SIG-M5 (cell line): ENCODE results near the gene GNG8.
"Not testable (repeated sequence)": the region's sequence is repeated elsewhere in the genome, so short reads cannot be mapped to it uniquely, and the experiment has no call there.

Experiments
- DNase-seq: peaks from one replicate; lab custom pipeline; 2025; lab: John Stamatoyannopoulos, UW

GNG8 gene

DNA sequence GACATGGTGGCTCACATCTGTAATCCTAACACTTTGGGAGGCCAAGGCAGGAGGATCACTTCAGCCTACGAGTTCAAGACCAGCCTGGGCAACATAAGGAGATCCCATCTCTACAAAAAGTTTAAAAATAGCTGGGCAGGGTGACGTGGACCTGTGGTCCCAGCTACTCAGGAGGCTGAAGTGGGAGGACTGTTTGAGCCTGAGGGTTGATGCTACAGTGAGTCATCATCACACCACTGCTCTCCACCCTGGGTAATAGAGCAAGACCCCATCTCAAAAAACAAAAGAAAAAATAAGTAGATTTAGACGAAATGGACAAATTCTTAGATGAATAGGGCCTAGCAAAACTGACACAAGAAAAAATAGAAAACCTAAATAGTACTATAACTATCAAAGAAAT lies 10.4 kb upstream of the GNG8 start:
- no peak for DNase-seq

DNA sequence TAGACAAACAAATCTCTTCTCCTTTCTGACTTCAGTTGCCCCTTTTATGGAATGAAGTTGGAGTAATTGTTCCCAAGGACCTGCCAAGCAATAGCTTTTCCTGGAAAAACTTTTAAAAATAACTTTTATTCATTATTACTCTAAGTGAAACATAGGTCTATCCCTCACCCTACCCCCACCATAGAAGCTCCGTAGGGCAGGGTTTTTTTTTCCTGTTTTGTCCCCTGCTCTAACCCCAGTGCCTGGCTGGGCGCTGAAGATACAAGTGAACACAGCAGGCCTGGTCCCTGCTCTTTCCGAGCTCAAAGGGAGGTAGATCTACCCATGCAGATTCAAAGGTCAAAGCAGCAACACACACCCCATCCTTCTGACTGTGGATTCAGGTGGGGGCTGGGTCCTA lies 8.7 kb upstream of the GNG8 start:
- DNase-seq = no peak

DNA sequence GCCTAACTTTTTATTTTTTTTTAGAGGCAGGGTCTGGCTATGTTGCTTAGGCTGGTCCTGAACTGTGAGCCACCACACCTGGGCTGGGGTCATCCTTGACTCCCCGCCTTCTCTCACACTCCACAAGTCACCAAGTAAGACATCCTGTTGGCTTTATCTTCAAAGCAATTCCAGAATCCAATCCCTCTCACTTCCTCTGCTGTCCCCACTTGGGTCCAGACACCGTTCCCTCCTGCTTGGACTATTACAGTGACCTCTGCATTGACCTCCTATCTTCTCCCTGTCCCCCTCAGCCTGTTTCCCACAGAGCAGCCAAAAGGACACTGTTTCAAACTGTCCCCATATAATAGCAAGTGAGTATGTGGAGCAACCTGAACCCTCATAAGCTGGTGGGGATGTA lies 4.7 kb upstream of the GNG8 start:
- DNase-seq = no peak

DNA sequence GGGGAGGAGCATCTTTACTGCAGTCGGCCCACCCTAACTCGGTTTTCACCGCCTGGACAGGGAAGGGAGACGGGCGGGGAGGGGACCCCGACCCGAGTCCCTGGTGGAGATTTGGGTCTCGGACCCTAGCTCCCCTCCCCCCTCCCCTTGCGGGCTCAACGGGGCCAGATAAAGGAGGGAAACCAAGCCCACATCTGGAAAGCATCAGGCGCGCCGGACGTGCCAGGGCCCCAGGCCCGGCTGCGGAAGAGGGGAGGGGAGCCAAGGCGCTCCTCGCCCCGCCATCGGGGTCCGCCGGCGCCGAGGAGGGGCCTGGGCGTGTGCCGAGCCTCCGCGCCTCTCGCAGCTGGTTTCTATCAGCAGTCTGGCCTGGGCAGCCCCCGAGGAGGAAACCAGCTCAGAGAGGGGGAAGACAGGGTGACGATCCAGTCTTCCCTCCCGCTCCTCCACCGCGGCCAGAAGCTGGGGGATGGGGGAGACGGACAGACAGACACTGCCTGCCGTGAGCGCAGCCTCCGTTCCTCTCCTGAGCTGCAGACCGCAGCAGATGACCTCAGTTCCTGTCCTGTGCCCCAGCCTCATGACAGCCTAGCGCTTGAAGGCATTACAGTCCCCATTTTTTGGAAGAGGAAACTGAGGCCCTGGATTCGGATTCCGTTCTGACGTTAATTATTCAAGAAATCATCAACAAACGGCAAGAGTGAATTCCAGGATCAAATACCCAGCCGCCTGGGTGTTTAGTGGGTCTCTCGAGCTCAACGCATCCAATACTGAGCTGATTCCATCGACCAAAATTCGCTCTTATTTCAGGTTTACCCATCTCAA lies 3.6 kb upstream of the GNG8 start:
- no peak for DNase-seq

DNA sequence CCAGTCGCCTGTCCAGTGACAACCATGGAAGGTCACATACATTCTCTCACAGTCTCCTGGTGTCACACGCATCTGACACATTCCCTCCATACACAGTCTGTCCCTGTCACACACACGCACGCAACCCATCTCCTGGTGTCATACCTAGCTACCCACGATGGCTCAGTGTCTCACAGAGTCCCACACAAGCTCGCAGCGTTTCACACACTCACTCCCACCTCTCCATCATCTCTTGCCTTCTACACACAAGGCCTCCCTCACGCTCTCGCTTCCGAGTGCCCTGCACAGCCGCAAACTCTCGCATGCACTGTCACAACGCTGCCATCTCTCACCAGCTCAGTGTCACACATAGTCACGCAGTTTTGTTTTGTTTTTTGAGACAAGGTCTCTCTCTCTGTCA lies 1.2 kb upstream of the GNG8 start:
- no peak for DNase-seq

DNA sequence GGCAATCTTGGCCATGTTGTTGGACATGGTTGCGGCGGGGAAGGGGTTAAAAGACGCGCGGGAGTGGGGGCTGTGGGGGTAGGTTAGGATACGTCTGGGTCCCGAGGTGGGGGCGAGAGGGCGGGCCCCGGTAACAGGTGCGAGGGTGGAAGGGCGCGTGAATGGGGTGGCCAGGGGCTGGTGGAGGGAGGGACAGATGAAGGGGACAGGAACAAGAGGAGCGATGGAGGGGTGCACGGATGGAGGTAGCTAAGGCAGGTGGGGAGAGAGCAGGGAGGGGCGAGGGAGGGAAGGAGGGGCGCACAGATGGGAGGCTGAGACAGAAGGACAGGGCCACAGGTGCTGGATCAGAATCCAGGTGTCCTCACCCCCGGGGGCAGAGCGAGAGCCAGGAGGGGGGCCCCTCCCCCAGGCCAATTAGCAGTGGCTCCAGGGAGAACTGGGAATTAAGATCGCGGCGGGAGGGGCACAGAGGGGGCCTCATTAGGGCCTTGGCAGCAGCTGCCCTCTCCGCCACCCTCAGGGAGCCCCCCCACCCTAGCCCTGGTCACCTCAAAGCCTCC lies 1.3 kb downstream of the GNG8 start:
- no peak for DNase-seq

DNA sequence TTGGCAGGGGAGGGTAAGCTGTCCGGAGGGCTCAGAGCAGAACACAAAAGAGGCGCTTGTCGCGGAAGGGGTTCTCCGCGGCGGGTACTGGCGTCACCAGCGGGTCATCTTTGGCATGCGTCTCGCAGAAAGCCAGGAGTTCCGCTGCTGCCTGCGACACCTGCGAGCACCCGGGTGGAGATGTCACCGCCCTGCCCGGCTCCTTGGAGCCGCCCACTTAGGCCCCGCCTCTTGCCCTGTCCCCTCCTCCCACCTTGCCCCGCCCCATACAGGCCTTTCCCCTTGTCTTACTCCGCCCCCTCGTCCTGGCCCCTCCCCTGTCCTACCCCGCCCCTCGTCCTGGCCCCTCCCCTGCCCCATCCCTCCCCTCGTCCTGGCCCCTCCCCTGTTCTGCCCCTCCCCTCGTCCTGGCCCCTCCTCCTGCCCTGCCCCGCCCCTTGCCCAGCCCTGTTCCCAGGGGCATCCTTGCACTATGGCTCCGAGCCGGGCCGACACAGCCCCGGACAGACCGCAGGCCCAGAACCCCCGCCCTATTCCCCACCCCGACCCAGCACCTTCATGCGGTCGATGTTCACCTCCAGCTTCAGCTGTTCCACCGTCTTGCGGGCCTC lies 1.9 kb downstream of the GNG8 start:
- DNase-seq = no peak

DNA sequence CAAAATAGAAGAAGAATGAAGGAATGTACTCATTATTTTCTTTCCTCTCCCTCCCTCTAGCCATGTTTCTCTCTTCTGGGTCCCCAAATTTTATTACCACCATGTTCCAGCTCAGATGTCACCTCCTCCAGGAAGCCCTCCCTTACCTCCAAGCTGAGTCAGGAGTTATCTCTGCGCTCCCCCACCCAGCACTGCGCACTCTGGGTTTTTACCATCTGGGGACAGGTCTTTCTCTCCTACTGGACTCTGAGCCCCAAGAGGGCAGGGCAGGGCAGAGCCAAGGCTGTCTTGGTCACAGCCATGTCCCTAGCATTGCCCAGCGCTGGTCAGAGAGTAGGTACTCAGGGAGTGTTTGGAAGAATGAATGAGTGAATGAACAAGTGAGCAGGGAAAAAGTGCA lies 2.9 kb downstream of the GNG8 start:
- no peak for DNase-seq

DNA sequence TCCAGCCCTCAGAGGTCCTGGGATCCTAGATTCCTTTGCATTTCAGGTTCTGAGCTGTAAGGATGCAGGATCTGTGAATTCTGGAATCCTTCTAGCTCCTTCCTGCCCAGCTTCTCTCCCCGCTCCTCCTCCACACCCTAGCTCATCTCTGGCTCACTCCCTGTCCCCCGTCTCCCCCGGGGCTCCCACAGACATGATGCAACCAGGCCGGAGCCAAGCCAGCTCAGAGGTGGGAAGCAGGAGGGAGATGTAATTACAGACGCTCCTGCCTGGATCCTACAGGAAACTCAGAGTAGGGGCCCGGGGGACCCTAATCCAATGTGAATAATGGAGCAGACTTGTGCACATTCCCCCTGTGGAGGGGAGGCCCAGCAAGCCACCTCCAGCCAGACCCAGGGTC lies 4.5 kb downstream of the GNG8 start:
- DNase-seq = no peak

DNA sequence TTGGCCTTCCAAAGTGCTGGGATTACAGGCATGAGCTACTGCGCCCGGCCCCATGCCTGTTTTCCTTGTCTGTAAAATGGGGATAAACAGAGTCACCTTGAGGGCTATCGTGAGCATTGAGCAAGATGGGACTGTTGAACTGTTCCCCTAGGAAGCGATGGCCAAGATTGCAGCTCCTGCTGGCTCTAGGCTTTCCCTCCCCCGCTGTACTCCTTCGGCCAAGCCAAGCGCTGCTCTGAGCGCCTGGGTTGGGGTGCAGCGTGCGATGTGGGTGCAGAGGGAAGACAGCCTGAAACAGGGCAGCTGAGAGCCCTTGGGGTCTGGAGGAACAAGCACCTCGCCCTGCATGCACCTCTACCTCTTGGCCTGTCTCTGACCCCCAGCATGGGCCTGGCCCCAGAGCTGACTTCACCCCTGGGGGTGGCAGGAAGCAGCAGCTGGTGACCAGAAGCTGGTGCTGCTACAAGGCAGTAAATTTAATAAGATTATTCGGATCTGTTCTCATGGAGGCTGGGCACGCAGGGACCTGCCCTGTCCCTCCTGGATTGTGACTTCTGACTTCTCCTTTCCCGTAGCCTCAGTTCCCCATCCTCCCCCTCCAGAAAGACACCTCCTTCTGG lies 5.3 kb downstream of the GNG8 start:
- no peak for DNase-seq

DNA sequence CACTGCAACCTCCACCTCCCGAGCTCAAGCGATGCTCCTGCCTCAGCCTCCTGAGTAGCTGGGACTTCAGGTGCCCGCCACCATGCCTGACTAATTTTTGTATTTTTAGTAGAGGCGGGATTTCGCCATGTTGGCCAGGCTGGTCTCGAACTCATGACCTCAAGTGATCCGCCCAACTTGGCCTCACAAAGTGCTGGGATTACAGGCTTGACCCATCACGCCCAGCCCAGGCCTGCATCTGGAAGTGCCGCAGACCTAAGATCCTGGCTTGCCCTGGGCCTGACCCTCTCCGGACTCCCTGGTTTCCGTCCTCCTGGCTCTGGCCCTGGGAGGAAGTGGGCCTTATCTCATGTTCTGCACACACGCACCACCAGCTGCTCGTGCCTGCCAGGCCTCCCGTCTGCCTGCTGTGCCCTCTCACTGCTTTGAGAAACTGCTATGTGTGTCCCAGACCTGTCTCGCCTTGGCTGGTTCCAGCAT lies 6.4 kb downstream of the GNG8 start:
- DNase-seq = no peak

DNA sequence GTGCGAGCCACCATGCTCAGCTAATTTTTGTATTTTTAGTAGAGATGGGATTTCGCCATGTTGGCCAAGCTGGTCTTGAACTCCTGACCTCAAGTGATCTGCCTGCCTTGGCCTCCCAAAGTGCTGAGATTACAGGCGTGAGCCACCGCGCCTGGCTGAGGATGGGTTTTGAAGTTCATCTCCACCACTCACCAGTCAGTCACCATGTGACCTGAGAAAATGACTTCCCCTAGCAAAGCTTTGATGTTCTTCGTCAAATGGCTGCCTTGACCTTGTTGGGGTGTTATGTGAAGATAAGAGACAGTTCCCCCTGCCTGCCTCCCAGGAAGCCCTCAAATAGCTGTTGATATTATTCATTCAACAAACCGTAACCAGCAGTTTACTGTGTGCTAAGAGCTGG lies 7.0 kb downstream of the GNG8 start:
- not testable (repeated sequence) for DNase-seq

DNA sequence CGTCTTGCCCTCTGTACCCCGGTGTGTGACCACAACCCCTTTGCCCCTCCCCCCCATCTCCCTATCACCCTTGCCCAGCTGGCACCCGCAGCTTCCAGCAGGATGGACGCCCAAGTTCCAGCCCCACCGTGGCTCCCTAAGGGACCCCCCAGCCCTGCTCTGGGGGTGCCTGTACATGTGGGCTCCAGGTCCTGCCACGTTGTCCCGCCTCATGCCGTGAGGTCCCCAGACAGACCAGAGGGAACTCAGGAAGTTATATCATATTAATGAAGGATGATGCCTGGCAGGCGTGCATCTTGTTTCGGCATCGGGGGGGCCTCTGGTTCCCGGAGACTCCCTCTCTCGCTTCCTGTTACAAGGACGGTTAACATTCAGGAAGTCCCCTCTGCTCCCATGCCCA lies 9.6 kb downstream of the GNG8 start:
- DNase-seq = no peak

DNA sequence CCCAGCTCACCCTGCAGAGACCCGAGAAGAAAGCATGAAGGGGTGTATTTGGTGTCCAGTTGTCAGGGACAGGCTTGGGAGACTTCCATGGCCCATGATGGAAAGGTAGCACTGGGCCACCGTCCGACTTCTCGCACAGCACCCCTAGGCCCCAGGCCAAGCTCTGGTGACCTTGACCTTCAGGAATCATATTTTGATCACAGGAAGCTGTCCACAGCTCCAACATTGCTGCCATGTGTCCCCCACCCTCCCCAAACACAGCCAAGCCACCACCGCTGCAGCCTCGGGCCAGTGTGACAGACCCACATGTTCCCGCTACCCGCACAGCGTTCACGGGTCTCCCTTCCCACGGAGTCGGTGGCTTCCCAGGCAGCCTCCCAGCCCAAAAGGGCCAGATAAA lies 10.3 kb downstream of the GNG8 start:
- no peak for DNase-seq

DNA sequence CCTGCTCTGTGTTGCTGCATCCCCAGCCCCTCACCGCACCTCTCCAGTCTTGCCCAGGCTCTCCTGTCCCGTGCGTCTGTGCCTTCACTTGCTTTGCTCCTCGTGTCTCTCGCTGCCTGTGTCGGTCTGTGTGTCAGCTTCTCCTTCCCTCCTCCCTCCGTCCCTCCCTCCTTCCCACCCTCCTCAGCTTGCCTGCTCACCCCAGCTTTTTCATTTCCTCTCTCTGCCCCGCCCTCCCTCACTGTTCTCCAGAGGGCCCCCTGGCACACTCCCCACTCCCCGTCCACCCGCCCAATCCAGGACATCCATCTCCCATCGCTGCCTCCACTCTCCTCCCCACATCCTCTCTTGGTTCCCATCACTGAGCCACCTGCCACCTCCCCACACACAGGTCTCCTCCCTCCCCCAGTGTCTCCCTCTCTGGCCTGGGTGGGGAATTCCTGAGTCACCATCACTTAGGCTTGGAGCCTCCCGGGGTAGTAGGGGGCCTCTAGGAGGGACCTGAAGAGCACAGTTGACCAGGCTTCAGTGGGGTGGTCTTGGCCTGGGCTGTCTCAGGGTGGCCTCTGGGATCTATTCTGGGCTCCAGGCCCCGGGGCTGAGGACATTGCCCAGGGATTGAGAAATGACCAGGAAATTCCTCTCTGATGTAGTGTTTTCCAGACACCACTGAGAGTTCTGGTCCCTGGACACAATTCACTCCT lies 10.9 kb downstream of the GNG8 start, which contains the start of gene PTGIR:
TSS of gene PTGIR (minus strand) at position 132 of the 704 bp plus-strand sequence. CDS start 864 bp downstream, outside the sequence.
- no peak for DNase-seq

DNA sequence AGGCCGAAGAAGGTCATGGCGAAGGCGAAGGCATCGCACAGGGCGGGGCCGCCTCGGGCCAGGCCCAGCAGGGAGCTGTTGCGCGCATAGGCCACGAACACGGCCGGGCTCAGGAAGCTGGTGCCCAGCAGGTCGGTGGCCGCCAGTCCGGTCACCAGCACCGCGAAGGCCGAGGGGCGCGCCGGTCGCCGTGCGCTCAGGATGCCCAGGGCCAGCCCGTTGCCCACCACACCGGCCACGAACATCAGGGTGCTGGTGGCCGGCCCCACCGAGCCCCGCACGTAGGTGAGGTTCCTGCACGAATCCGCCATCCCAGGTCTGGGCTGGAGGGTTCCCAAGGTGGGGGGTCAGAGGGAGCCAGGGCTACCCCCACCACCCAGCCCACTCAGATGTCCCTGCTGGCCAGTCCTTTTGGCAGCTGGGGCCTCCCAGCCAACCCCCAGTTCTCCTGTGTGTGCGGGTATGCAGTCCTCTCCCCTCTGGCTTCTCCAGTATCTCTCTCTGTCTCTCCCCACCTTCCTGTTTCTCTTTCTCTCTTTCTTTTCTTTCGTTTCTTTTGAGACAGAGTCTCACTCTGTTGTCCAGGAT lies 12.0 kb downstream of the GNG8 start:
- no peak for DNase-seq

DNA sequence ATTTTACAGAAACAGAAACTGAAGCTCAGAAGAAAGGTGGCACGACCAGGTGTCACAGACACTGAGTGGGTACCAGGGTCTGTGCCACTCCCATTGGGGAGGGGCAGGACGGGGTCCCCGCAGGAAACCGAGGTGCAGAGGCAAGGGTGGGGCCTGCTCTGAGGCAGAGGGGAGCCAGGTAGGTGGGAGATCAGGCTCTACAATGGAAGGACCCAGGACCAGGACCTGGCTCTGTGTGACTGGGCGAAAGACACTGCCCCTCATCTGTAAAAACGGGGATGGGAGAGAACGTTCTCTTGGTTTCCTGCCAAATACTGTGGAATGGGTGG lies 13.9 kb downstream of the GNG8 start:
- DNase-seq = no peak

DNA sequence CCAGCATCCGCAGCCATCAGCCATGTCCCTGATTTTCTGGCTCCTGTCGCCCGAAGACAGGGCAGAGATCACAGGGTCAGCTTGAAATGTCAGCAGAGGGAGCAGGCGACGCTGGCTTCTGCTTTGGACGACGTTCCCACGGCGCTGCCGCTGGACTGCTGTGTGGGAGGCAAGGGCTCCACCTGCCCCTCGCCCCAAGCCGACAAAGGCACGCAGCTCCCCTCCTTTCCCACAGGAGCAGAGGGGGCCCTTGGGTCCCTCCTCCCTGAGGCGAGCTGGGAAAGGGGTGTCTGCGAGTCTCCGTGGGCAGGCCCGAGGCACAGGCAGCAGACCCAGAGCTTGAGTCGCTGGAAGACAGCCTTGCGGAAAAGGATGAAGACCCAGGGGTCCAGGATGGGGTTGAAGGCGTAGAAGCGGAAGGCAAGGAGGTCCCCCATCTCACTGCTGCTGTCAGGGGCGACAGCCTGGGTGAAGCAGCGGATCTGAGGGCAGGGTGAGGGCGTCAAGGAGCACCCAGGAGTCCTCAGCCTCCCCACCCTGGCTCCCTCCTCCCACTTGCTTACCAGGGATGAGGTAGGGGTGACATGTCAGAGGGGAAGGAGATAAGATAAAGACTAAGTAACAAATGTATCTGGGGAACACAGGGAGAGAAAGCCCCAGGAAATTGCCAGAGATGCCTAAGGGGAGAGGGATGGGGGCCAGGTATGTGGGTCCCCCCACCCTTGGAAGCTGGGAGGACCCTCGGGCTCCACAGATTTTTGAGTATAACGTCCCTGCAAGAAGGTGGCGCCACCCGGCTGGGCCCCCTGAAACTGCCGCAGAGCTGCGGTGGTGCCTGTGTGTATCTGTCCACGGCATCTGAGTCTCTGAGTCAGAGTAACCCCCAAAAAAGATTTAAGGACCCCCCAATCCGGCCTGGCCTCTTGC lies 14.5 kb downstream of the GNG8 start:
- no peak for DNase-seq

DNA sequence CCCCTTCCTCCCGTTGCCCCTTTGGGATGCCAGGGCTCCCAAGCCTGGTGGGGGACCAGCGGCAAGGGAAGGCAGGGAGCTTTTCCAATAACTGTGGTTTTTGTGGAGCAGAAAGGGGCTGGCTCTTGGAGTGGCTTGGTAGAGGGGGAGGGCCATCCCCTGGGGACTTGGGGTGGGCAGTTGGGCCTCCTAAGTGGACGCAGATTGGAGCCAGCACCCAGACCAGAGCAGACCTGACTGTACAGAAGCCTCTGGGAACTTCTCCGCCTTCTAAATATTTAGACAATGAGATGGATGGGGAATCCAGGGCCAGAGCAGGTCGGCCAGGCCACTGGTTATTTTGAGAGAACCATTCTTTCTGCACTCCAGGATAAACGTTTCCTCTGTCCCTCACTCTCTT lies 15.3 kb downstream of the GNG8 start:
- DNase-seq = no peak

DNA sequence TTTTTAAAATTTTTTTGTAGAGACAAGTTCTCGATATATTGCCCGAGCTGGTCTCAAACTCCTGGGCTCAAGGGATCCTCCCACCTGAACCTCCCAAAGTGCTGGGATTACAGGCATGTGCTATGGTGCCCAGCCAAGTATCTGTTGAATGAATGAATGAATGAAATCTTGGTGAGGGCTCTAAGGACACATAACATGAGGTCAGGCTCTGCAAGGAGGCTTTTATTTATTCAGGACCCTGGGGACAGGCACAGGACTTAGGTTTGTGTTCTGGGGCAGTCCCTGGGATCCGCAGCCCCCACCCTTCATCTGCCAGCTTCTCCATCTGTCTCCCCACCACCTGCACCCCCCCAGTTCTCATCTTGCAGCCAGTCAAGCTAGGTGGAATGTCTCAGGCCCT lies 15.7 kb downstream of the GNG8 start:
- DNase-seq = no peak

DNA sequence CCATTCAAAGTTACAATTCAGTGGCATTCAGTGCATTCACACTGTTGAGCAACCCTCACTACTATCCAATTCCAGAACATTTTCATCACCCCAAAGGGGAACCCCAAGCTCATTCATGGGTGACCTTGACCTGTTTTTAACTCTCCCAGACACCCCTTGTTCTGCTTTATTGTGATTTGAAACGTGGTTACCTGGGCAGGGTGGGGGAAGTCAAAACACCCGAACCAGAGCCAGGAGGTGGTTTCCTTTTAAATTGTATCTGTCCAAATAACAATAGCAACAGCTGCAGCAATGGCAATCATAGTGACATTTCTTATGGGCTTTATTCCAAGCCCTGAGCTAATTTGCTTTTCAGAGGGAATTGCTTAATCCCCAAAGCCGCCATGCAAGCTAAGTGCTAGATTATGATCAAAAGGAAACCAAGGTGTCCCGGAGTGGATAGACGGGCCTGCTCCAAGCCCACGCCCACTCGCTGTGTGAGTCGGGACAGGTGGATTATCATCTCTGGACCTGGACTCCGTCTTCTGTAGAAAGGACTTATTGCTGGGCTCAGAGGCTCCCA lies 17.3 kb downstream of the GNG8 start:
- DNase-seq = no peak
